Stimulated activated CD4-positive, alpha-beta T cell treated with anti-CD3 and anti-CD28 coated beads, Interleukin-1b, Interleukin-23, amount 100 ng/mL, for 1 hour (primary cell): ENCODE measurements around the gene VPS18.

Source experiments
- DNase-seq, 2 donors: peaks; one replicate each; pipeline ENCODE4 v3.0.0-alpha.2; 2020; ENCODE audit warnings: low read depth in 2 of 2

VPS18 gene

GRCh38 chr15:40921949-40922607 lies 27.8 kb downstream of the VPS18 start:
- DNase-seq = no peak

- no peak for DNase-seq
Observed at GRCh38 chr15:40922608-40923005, 28.4 kb downstream of the VPS18 start.

- DNase-seq = no peak
Observed at GRCh38 chr15:40923551-40923950, 29.3 kb downstream of the VPS18 start.

GRCh38 chr15:40925495-40925862 lies 31.2 kb downstream of the VPS18 start:
- no peak for DNase-seq

- DNase-seq = no peak
Observed at GRCh38 chr15:40925863-40926658, 31.8 kb downstream of the VPS18 start.

- DNase-seq = no peak
Observed at GRCh38 chr15:40926659-40927494, 32.6 kb downstream of the VPS18 start.

- no peak for DNase-seq
Observed at GRCh38 chr15:40927495-40927872, 33.2 kb downstream of the VPS18 start.

GRCh38 chr15:40927873-40928806 lies 33.9 kb downstream of the VPS18 start:
- DNase-seq = no peak

- DNase-seq = no peak
Observed at GRCh38 chr15:40928821-40929659, 34.8 kb downstream of the VPS18 start, which contains the start of gene DLL4. Gene DLL4 (plus strand): TSS chr15:40929340. CDS start chr15:40929669, 329 bp downstream.

GRCh38 chr15:40929660-40930429 lies 35.6 kb downstream of the VPS18 start:
- no peak for DNase-seq

GRCh38 chr15:40930430-40931299 lies 36.4 kb downstream of the VPS18 start:
- DNase-seq = peak in 1 of 2 donors; percentile 48

GRCh38 chr15:40931300-40932142 lies 37.3 kb downstream of the VPS18 start:
- DNase-seq = no peak

GRCh38 chr15:40932156-40932555 lies 37.9 kb downstream of the VPS18 start:
- DNase-seq = no peak

GRCh38 chr15:40932649-40933516 lies 38.6 kb downstream of the VPS18 start:
- no peak for DNase-seq

GRCh38 chr15:40933517-40933902 lies 39.3 kb downstream of the VPS18 start:
- no peak for DNase-seq

GRCh38 chr15:40934457-40934856 lies 40.2 kb downstream of the VPS18 start:
- DNase-seq = no peak

GRCh38 chr15:40936234-40936708 lies 42.0 kb downstream of the VPS18 start:
- no peak for DNase-seq
